HEK293 (cell line): Measurements from ENCODE around the gene AGPAT1.

Experiments used
- CTCF ChIA-PET: fragments of 350-600 bp; formaldehyde crosslinking; extraction: SDS; loops from one replicate; lab custom pipeline; 2021; ENCODE audit warnings: antibody characterized with exemption; lab: Yijun Ruan, JAX
- POLR2A ChIA-PET: fragments of 300-600 bp; formaldehyde crosslinking; extraction: SDS; loops from one replicate; lab custom pipeline; 2020; ENCODE audit warnings: antibody characterized with exemption, inconsistent platforms; lab: Yijun Ruan, JAX
- H3K27ac ChIP-seq: fragments of 200-500 bp; sonication (Bioruptor generic); 2 replicates; pipeline ENCODE4 v1.5.1; 2014; ENCODE audit warnings: low read depth, low read length, control low read depth, inconsistent platforms; ENCODE audit errors: extremely low read depth
- H3K36me3 ChIP-seq, 2 experiments: fragments of 200-500 bp in 1 of 2; sonication (Bioruptor generic) in 1 of 2; 1 replicate in 1 of 2; 2 replicates in 1 of 2; pipeline ENCODE4 v1.5.1; 2014 to 2017; ENCODE audit warnings: inconsistent platforms in 2 of 2, low read length in 2 of 2; ENCODE audit not compliant: control insufficient read depth in 2 of 2, insufficient read depth in 1 of 2
- H3K4me1 ChIP-seq: fragments of 200-500 bp; sonication (Bioruptor generic); 2 replicates; pipeline ENCODE4 v1.5.1; 2014; ENCODE audit warnings: mild to moderate bottlenecking, low read length, inconsistent platforms; ENCODE audit not compliant: control insufficient read depth, insufficient read depth
- H3K4me3 ChIP-seq: 2 replicates; pipeline ENCODE4 v1.5.1; 2011; ENCODE audit warnings: low read depth, mild to moderate bottlenecking, control low read depth, low read length, moderate library complexity
- H3K9me3 ChIP-seq: fragments of 200-500 bp; sonication (Bioruptor generic); 2 replicates; pipeline ENCODE4 v1.5.1; 2014; ENCODE audit warnings: low read depth, low read length, inconsistent platforms; ENCODE audit not compliant: control insufficient read depth, insufficient read depth
- FEZF1 ChIP-seq: fragments of 450-650 bp; formaldehyde crosslinking; IDR thresholded peaks from 2 replicates; pipeline ENCODE4 v1.5.1; 2016; ENCODE audit warnings: missing biosample characterization, missing genetic modification characterization
- GLIS2 ChIP-seq: fragments of 450-650 bp; formaldehyde crosslinking; IDR thresholded peaks from 2 replicates; pipeline ENCODE4 v1.5.1; 2016; ENCODE audit warnings: missing biosample characterization, missing genetic modification characterization
- PRDM10 ChIP-seq: fragments of 450-650 bp; formaldehyde crosslinking; IDR thresholded peaks from 2 replicates; pipeline ENCODE4 v1.5.1; 2016; ENCODE audit warnings: missing biosample characterization, missing genetic modification characterization
- SP3 ChIP-seq: fragments of 450-650 bp; formaldehyde crosslinking; IDR thresholded peaks from 2 replicates; pipeline ENCODE4 v1.5.1; 2016; ENCODE audit warnings: missing biosample characterization, missing genetic modification characterization
- ZFP3 ChIP-seq: fragments of 450-650 bp; formaldehyde crosslinking; IDR thresholded peaks from 2 replicates; pipeline ENCODE4 v1.5.1; 2016; ENCODE audit warnings: low read depth, missing biosample characterization, missing genetic modification characterization
- ZNF10 ChIP-seq: fragments of 450-650 bp; formaldehyde crosslinking; IDR thresholded peaks from 2 replicates; pipeline ENCODE4 v1.5.1; 2017; ENCODE audit warnings: missing biosample characterization, missing genetic modification characterization
- ZNF121 ChIP-seq: fragments of 450-650 bp; formaldehyde crosslinking; IDR thresholded peaks from 2 replicates; pipeline ENCODE4 v1.5.1; 2016; ENCODE audit warnings: missing biosample characterization, missing genetic modification characterization
- ZNF138 ChIP-seq: fragments of 450-650 bp; formaldehyde crosslinking; IDR thresholded peaks from 2 replicates; pipeline ENCODE4 v1.5.1; 2016; ENCODE audit warnings: missing biosample characterization, missing genetic modification characterization, borderline replicate concordance
- ZNF140 ChIP-seq: fragments of 450-650 bp; formaldehyde crosslinking; IDR thresholded peaks from 2 replicates; pipeline ENCODE4 v1.5.1; 2016; ENCODE audit warnings: missing biosample characterization, missing genetic modification characterization
- ZNF175 ChIP-seq: fragments of 450-650 bp; formaldehyde crosslinking; IDR thresholded peaks from 2 replicates; pipeline ENCODE4 v1.5.1; 2016; ENCODE audit warnings: missing biosample characterization, missing genetic modification characterization
- ZNF19 ChIP-seq: fragments of 450-650 bp; formaldehyde crosslinking; IDR thresholded peaks from 2 replicates; pipeline ENCODE4; 2016; ENCODE audit warnings: missing biosample characterization, missing genetic modification characterization, low read depth
- ZNF248 ChIP-seq: fragments of 450-650 bp; formaldehyde crosslinking; IDR thresholded peaks from 2 replicates; pipeline ENCODE4 v1.5.1; 2017; ENCODE audit warnings: missing biosample characterization, missing genetic modification characterization
- ZNF266 ChIP-seq: fragments of 450-650 bp; formaldehyde crosslinking; IDR thresholded peaks from 2 replicates; pipeline ENCODE4 v1.5.1; 2016; ENCODE audit warnings: missing biosample characterization, missing genetic modification characterization, low read depth
- ZNF292 ChIP-seq: fragments of 450-650 bp; formaldehyde crosslinking; IDR thresholded peaks from 2 replicates; pipeline ENCODE4 v1.5.1; 2016; ENCODE audit warnings: low read depth, missing biosample characterization, missing genetic modification characterization, borderline replicate concordance
- ZNF354C ChIP-seq: fragments of 450-650 bp; formaldehyde crosslinking; IDR thresholded peaks from 2 replicates; pipeline ENCODE4 v1.5.1; 2016; ENCODE audit warnings: missing biosample characterization, missing genetic modification characterization, low read depth, borderline replicate concordance
- ZNF362 ChIP-seq: fragments of 450-650 bp; formaldehyde crosslinking; IDR thresholded peaks from 2 replicates; pipeline ENCODE4 v1.5.1; 2016; ENCODE audit warnings: missing biosample characterization, missing genetic modification characterization
- ZNF391 ChIP-seq: fragments of 450-650 bp; formaldehyde crosslinking; IDR thresholded peaks from 2 replicates; pipeline ENCODE4 v1.5.1; 2016; ENCODE audit warnings: low read depth, missing biosample characterization, missing genetic modification characterization, borderline replicate concordance
- ZNF394 ChIP-seq: fragments of 450-650 bp; formaldehyde crosslinking; IDR thresholded peaks from 2 replicates; pipeline ENCODE4 v1.5.1; 2016; ENCODE audit warnings: missing biosample characterization, missing genetic modification characterization, mild to moderate bottlenecking, moderate library complexity, borderline replicate concordance
- ZNF433 ChIP-seq: fragments of 450-650 bp; formaldehyde crosslinking; IDR thresholded peaks from 2 replicates; pipeline ENCODE4 v1.5.1; 2016; ENCODE audit warnings: missing biosample characterization, missing genetic modification characterization, low read depth
- ZNF518A ChIP-seq: fragments of 450-650 bp; formaldehyde crosslinking; conservative IDR thresholded peaks from 2 replicates; pipeline ENCODE4 v1.5.1; 2016; ENCODE audit warnings: low read depth, missing biosample characterization, missing genetic modification characterization
- ZNF529 ChIP-seq: fragments of 450-650 bp; formaldehyde crosslinking; IDR thresholded peaks from 2 replicates; pipeline ENCODE4 v1.5.1; 2017; ENCODE audit warnings: missing genetic modification characterization, missing biosample characterization; ENCODE audit not compliant: insufficient replicate concordance
- ZNF530 ChIP-seq: fragments of 450-650 bp; formaldehyde crosslinking; IDR thresholded peaks from 2 replicates; pipeline ENCODE4 v1.5.1; 2016; ENCODE audit warnings: low read depth, missing biosample characterization, missing genetic modification characterization
- ZNF549 ChIP-seq: fragments of 450-650 bp; IDR thresholded peaks from 2 replicates; pipeline ENCODE4 v1.5.1; 2018; ENCODE audit warnings: missing biosample characterization, missing genetic modification characterization, mild to moderate bottlenecking, inconsistent platforms, moderate library complexity
- ZNF623 ChIP-seq: fragments of 450-650 bp; formaldehyde crosslinking; IDR thresholded peaks from 2 replicates; pipeline ENCODE4 v1.5.1; 2016; ENCODE audit warnings: missing biosample characterization, missing genetic modification characterization
- ZNF629 ChIP-seq: fragments of 450-650 bp; formaldehyde crosslinking; IDR thresholded peaks from 2 replicates; pipeline ENCODE4 v1.5.1; 2017; ENCODE audit warnings: missing biosample characterization, missing genetic modification characterization
- ZNF664 ChIP-seq: fragments of 450-650 bp; formaldehyde crosslinking; IDR thresholded peaks from 2 replicates; pipeline ENCODE4 v1.5.1; 2016; ENCODE audit warnings: missing biosample characterization, missing genetic modification characterization
- ZNF76 ChIP-seq: fragments of 450-650 bp; formaldehyde crosslinking; IDR thresholded peaks from 2 replicates; pipeline ENCODE4; 2016; ENCODE audit warnings: low read depth, missing biosample characterization, missing genetic modification characterization, borderline replicate concordance
- ZNF791 ChIP-seq: fragments of 450-650 bp; formaldehyde crosslinking; IDR thresholded peaks from 2 replicates; pipeline ENCODE4 v1.5.1; 2016; ENCODE audit warnings: missing biosample characterization, missing genetic modification characterization
- ZXDB ChIP-seq: fragments of 450-650 bp; formaldehyde crosslinking; IDR thresholded peaks from 2 replicates; pipeline ENCODE4 v1.5.1; 2016; ENCODE audit warnings: missing biosample characterization, missing genetic modification characterization

The AGPAT1 gene

GRCh38 chr6:32211432-32211831, 35.5 kb upstream of the AGPAT1 start (continued):
- TF ChIP-seq ZNF664 (tag by site-specific recombination) (peak; percentile 83), ZNF292 (tag by site-specific recombination) (peak; percentile 82; the same call in 1 of the 2 replicates), ZNF433 (tag by site-specific recombination) (peak; percentile 90), ZNF266 (tag by site-specific recombination) (peak; percentile 68), ZNF530 (tag by site-specific recombination) (0 out of 2 replicates have a peak, but pooled peaks have one; percentile 56), ZNF518A (tag by site-specific recombination) (peak; percentile 97), ZNF629 (peak; percentile 61), ZNF19 (0 out of 2 replicates have a peak, but pooled peaks have one; percentile 64), ZNF354C (0 out of 2 replicates have a peak, but pooled peaks have one; percentile 72), ZFP3 (tag by site-specific recombination) (0 out of 2 replicates have a peak, but pooled peaks have one; percentile 23), ZNF121 (tag by site-specific recombination) (peak; percentile 35; the same call in 1 of the 2 replicates), ZNF623 (peak; percentile 85), ZNF394 (tag by site-specific recombination) (peak; percentile 98), ZNF529 (tag by site-specific recombination) (peak; percentile 33), SP3 (tag by site-specific recombination) (peak; percentile 19; the same call in 1 of the 2 replicates), ZNF138 (tag by site-specific recombination) (peak; percentile 96; the same call in 1 of the 2 replicates)

GRCh38 chr6:32210191-32210601, 34.3 kb upstream of the AGPAT1 start:
- no peaks in the 10 kb centered on the region for H3K36me3 ChIP-seq
- CTCF ChIA-PET: no interaction called here
- TF ChIP-seq ZNF362 (tag by site-specific recombination): no peak
- TF ChIP-seq PRDM10 (tag by site-specific recombination): no peak
- TF ChIP-seq ZXDB (tag by site-specific recombination): no peak
- TF ChIP-seq ZNF391 (tag by site-specific recombination): no peak
- no peak for TF ChIP-seq ZNF76 (tag by site-specific recombination)
- TF ChIP-seq ZNF791: no peak
- TF ChIP-seq ZNF10 (tag by site-specific recombination): no peak
- TF ChIP-seq GLIS2 (tag by site-specific recombination): no peak
- no peak for TF ChIP-seq ZNF248
- TF ChIP-seq ZNF175 (tag by site-specific recombination): no peak
- TF ChIP-seq ZNF549: no peak
- TF ChIP-seq ZNF140: no peak
- TF ChIP-seq FEZF1: no peak

More at GRCh38 chr6:32210191-32210601, 34.3 kb upstream of the AGPAT1 start:
- H3K4me1 ChIP-seq: no peaks in the 10 kb centered on the region
- no peak overlapping the region for H3K4me3 ChIP-seq
- no peak overlapping the region for H3K27ac ChIP-seq
- H3K9me3 ChIP-seq: no peaks in the 10 kb centered on the region
- POLR2A ChIA-PET: no interaction called here
